ENCODE measurements around the gene PPP1CC.
"Not testable (repeated sequence)": the region's sequence is repeated elsewhere in the genome, so short reads cannot be mapped to it uniquely, and the experiment has no call there.

PPP1CC gene

DNA sequence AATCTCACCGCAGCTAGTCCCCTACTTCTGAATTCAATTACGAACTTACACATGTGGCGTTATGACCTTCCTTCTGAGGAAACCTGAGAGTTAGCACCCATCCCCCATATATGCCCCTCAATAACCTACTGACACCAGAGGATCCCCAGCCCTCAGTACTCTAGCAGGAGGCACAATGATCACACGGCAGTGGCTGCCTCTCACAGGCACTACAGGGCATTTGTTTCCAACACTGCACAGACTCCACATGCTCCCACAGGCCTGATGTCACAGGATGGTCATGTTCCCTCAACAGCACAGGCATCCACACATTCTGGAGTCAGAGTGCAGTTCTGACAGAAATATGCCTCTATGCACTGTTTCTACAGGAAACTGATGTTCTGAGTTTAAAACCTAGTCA is 17.4 kb downstream of the PPP1CC start:
- DNase-seq (ENCODE audit: low read depth): no peak

DNA sequence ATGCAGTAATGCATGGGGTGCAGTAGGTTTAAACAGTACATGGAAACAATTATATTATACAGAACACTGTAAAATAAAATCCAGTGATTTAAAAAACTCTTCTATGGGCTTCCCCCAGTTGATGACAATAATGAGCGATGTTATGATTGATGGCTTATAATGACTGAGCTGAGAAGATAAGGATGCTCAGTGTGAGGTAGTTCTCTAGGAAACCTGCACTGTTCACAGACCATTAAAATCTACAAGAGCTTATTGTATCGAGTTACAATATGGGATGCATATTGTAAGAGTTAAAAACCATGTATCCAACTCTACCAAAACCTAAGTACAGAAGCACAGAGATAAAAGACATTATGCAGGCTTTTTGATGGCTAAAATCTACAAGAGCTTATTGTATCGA is 19.8 kb downstream of the PPP1CC start:
- DNase-seq (ENCODE audit: low read depth): not testable (repeated sequence)

DNA sequence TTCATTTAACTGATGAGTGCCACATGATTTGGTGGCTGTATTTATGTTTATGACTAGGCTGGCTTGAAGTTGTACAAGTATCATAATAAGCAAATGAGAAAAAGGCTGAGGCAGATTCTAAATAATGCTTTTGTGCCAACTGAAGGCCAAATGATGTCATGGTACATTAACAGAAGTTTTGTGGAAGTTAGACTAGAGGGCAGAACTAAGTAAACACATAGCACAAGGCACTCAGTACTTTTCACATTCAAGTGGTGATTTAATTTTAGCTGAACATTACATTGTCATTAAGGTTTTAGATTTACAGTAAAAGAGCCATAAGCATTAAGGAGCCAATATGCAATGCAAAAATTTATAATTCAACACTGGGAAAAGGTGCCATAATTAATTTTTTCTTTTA is 21.1 kb downstream of the PPP1CC start:
- no peak for DNase-seq (ENCODE audit: low read depth)

GRCh38 chr12:110720516-110720915 is 22.2 kb downstream of the PPP1CC start:
- no peak for DNase-seq (ENCODE audit: low read depth)

- no peak for DNase-seq (ENCODE audit: low read depth)
These were observed 24.3 kb downstream of the PPP1CC start for GRCh38 chr12:110718222-110718908.

DNA sequence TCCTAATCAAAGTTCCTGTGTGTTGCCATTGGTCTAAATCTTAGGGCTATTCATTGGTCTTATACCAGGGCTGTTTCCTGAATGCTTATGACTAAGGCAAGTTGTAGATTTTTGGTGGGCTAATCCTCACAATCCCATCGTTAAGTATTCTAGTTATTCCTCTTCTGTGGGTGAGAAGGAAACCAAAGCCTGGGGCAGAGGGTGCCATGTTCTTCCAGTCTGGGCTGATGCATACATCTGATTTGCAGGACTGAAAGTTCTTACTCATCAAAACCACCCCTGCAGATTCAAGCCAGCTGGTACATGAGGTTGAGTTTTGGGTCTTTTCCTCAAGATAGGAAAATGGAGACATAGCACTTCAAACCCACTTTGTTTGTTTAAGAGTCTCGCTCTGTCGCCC is 25.7 kb downstream of the PPP1CC start:
- DNase-seq (ENCODE audit: low read depth): no peak

GRCh38 chr12:110708917-110709316 is 33.8 kb downstream of the PPP1CC start:
- DNase-seq (ENCODE audit: low read depth): no peak

DNA sequence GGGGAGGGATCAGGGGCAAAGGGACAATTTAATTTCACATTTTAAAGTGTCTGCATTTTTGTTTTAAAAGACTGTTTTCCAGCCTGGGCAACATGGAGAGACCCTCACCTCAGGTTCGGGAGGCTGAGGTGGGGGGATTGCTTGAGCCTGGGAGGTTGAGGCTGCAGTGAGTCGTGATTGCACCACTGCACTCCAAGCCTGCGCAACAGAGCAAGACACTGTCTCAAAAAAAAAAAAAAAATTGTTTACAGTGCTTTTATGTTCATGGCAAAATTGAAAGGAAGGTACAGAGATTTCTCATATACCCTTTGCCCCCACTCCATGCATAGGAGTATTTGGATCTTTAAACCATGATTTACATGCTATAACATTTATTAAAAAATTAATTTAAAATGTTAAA is 37.4 kb downstream of the PPP1CC start:
- DNase-seq (ENCODE audit: low read depth): no peak

DNA sequence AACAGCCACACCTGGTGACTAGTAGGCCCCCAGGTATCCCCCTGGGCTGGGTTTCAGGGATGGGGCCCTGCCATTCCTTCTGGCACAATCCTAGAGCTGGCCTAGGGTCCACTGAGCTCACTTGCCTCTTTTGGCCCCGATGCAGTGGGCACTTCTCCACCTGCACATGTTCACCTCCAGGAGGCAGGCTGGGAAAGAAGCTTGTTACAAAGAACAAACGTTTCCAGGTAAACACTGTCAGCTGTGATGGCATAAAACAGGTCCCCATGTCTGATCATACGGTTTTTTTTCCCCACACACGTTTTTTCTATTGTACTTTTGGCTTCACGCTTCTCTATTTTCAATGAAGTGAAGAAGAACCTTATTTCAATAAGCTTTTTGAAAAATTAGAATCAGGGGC is 37.9 kb downstream of the PPP1CC start:
- no peak for DNase-seq (ENCODE audit: low read depth)

DNA sequence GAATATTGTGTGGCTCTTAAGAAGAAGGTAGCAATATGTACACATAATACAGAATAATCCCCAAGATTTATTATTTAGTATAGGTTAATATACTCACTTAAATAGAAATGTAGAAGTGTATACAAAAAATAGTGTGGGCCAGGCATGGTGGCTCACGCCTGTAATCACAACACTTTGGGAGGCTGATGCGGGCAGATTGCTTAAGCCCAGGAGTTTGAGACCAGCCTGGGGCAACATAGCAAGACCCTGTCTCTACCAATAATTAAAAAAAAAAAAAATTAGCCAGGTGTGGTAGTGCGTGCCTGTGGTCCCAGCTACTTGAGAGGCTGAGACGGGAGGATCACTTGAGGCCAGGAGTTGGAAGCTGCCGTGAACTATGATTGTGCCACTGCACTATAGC is 38.5 kb downstream of the PPP1CC start:
- no peak for DNase-seq (ENCODE audit: low read depth)

- DNase-seq (ENCODE audit: low read depth): no peak
These were observed 40.6 kb downstream of the PPP1CC start for GRCh38 chr12:110702081-110702480.

DNA sequence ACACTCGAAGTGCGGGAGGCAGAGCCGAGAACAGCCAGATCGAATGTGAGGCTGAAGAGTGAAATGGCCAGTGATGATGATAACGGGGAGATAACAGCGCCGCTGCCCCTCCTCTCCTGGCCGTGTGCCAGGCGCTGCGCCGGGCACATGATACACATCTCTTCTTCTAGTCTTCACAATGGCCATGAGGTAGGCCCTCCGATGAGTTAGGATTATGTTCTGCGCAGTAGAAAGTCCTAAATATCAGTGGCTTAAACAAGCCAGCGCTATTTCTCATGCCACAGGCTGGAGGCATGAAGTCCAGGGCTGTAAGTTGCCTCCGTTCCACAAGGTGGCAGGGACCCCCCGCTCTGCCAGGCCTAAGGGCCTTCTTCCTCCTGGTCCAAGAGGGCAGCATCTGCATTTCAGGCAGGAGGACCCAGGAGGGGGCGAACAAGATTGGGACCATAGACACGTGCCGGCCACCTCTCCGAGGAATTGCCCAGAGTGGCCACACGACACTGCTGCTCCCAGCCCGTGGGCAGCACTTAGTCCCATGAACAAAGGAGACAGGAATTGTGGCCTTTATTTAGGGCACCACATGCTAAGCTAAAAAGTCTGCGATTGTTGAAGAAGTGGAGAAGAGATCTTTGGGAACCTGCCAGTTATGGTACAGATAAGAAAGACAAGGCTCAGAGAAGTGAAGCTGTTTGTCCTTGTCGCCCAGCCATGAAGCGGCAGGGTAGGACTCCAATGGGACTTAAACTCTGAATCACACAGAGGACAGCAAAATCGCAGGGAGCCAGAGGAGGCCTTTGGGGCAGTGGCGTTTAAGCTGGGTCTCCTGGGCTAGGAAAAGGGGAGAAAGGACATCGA is 42.9 kb downstream of the PPP1CC start:
- DNase-seq (ENCODE audit: low read depth): no peak

- DNase-seq (ENCODE audit: low read depth): peak; percentile 68
These were observed 44.4 kb downstream of the PPP1CC start for GRCh38 chr12:110698171-110698902.

DNA sequence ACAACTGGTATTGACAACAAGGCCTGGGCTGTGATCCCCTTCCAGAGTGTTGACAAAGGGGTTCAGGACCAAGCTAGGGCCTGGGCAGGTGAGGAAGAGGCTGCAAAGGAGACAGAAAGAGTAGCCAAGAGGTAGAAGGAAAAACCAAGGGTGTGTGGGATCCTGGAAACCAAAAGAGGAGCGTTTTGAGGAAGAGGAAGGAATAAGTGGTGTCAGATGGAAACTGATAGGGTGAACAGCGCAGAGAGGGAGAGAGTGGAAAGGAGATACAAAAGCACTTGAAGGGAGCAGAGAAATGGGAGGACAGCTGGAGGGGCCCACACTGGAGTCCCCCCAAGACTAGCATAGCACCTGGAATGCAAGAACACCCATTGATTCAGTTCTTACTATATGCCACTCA is 45.5 kb downstream of the PPP1CC start:
- no peak for DNase-seq (ENCODE audit: low read depth)

GRCh38 chr12:110696283-110696682 is 46.4 kb downstream of the PPP1CC start:
- no peak for DNase-seq (ENCODE audit: low read depth)

GRCh38 chr12:110694330-110694901 is 48.3 kb downstream of the PPP1CC start:
- DNase-seq (ENCODE audit: low read depth): no peak

GRCh38 chr12:110693731-110694130 is 49.0 kb downstream of the PPP1CC start:
- DNase-seq (ENCODE audit: low read depth): no peak

- DNase-seq (ENCODE audit: low read depth): no peak
These were observed 52.6 kb downstream of the PPP1CC start for GRCh38 chr12:110690127-110690430.

GRCh38 chr12:110689281-110690126 is 53.2 kb downstream of the PPP1CC start:
- peak; percentile 14 for DNase-seq (ENCODE audit: low read depth)

GRCh38 chr12:110688446-110689280 is 54.0 kb downstream of the PPP1CC start, which contains the start of gene HVCN1:
HVCN1 (minus strand) TSS chr12:110689115; CDS start chr12:110683245, 5,870 bp downstream.
- no peak for DNase-seq (ENCODE audit: low read depth)

All from T follicular helper cell (primary cell).